ENCODE measurements around the gene GINS2.
A peak's percentile ranks its signal among the peaks of the same experiment; 100 is the strongest.

Gene GINS2

DNA sequence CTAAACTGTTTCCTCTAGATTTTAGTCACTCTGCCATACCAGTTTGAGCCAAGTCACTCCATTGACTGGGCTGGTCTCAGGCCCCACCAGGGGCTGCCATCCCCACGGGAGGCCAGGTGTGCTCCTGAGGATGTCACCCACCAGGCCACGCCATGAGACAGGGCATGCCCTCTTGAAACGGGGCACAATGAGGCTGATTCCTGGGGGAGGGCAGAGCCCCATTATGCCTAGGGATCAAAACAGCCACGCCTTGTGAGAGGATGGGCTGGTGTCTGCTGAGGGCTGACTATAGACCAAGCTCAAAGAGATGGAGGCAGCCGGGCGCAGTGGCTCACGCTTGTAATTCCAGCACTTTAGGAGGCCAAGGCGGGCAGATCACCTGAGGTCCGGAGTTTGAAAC lies 21.5 kb downstream of the GINS2 start:
- DNase-seq (no peak), ATAC-seq (no peak)

DNA sequence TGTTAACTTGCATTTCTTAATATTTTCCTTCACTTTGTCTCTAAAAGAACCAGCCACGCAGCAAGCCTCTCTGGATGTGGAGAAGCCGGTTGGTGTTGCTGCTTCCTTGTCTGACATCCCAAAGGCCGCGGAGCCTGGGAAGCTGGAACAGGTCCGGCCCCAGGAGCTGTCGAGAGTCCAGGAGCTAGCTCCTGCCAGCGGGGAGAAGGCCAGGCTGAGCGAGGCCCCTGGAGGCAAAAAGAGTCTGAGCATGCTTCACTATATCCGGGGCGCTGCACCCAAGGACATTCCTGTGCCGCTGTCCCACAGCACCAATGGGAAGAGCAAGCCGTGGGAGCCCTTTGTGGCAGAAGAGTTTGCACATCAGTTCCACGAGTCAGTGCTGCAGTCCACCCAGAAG lies 22.8 kb downstream of the GINS2 start:
- ATAC-seq, result no peak

DNA sequence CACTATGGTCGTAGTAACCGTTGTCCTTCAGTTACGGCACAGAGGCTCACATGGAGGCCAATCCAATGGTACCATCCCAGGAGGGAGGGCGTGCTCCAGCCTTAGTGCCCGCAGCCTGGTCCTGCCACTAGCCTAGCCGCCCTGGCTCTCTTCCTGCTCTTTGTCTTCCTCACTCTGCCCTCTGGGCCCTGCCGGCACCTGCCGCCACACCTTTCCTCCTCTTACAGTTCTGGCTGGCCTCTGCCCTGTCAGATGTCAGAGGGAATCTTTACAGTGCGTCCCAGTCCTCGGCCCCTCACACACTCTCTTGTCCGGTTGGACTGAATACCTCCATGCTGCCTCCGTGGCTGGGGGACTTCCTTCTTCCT lies 23.4 kb downstream of the GINS2 start:
- ATAC-seq, result no peak
- no peak for DNase-seq

More for the DNA sequence above, 22.8 kb downstream of the GINS2 start:
- no peak for DNase-seq

DNA sequence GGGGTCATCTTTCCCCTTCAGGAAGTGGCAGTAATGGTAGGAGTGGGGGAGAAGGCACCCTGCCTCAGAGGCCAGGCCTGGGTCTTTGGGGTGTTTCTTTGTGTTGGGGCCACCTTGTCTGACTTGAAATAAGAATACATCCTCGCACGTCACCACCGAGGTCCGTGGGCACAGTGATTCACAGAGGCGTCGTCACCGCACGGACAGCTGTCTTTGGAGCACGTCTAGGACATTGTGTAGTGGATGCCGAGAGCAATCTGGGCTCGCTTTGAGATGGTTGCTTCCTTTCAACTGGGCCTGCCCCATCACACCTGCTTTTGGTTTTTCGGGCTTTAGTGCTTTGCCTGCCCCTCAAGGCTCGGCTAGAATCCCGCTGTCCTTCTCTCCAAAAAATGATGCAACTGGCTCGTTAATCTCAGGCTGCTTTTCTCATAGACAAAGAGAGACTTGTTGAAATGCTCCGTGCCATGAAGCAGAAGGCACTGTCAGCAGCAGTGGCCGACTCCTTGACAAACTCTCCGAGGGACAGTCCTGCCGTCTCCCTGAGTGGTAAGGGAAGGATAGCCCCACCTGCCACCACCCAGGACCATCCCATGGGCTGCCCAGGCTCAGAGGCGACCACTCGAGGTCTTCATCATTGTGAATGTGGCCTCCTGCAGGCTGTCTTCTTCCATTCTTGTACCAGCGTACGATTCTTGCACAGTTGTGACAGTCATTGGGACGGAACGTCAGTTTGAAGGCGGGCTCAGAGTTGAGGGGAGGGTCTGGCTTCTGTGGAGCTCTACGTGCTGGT lies 24.0 kb downstream of the GINS2 start:
- no peak for ATAC-seq
- DNase-seq, result no peak

DNA sequence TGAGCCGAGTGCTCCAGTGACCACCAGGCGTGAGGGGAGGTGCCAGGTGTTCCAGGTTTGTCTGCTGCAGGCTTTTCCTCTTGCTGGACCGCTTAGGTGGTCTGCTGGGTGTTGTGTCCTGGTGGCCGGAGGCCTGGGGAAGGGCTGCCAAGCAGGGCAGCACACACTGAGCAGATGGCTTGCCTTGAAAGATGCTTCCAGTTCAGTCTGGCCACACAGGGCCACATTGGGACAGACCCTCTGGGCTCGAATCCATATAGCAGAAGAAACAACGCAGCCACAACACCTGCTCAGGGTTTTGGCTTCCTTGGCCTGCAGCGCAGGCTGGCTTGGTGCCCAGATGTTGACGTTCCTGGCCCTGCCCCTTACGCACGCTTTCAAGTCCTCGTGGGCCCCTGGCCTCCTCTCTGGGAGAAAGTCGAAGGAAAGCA lies 24.8 kb downstream of the GINS2 start:
- no peak for ATAC-seq
- no peak for DNase-seq

DNA sequence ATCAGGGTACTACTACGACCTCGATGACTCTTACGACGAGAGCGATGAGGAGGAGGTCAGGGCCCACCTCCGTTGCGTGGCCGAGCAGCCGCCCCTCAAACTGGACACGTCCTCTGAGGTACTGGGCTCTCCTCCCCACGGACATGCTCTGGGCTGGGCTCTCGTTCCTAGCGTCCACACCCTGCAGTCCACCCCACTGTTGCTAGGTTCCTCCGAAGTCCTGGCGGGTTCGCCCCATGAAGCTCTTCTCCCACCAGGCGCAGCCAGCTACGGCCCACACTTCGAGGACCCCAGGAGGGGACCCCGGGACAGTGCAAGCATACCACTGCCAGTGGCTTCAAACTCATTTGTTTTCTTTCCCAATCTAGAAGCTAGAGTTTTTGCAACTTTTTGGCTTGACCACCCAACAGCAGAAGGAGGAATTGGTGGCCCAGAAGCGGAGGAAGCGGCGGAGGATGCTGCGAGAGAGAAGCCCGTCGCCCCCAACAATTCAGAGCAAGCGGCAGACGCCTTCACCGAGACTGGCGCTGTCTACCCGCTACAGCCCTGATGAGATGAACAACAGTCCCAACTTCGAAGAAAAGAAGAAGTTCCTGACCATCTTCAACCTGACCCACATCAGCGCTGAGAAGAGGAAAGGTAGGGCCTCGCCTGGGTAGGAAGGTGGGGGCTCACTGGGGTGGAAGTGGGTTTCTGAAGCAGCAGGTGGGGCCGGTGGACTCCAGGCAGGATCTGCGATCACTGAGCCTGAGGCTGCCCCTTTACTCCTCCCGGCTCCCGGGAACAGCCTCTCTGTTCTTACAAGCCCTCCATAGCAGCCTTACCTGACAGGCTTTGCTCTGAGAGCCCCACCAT lies 25.6 kb downstream of the GINS2 start:
- DNase-seq (no peak), ATAC-seq (no peak)

DNA sequence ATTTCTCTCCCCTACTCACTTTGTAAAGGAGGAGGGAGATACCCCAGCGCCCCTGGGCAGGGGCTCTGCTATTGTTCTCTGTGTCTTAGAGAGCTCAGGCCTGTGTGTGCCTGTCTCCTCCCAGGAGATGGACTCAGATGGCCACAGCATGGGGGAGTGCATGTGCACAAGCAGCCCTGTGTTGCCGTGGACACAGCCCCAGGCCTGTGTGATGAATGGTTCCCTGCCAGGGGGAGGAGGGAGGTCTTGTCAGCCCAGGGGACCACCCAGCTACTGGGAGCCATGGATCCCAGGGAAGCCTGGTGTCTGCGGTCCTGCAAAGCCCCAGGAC lies 26.3 kb downstream of the GINS2 start:
- ATAC-seq (no peak), DNase-seq (no peak)

DNA sequence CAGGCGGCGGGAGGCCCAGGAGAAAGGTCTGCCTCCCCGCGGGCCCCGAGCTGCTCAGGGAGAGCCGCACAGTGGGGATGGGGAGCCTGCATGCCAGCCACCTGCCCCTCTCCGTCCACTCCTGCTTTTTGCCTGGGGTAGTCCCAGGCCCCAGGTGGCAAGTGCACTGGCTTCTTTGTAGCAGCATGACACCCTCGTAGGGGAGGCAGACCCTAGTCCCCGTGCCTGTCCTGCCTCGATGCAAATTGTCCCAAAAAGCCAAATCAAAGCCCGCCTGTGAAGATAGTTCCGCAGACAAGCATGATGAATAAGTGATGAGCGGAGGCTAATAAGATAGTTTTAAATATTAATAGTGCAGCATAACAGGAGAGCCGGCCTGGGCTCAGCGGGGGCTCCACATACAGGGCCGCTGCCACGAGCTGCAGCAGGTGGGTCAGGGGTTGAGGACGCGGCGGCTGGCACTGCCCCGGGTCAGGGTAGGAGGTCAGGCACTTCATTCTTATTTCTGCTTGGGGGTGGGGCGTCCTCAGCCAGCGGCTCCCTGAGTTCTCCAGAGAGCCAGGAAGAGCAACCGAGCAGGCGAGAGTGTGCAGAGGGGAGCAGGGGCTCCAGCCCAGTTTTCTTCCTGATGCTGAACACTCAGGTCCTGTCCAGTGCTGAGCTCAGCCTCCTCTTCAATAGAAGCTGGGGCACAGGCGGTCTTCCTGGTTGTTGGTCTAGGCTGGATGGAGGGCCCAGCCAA lies 26.8 kb downstream of the GINS2 start:
- ATAC-seq (no peak), DNase-seq (no peak)

DNA sequence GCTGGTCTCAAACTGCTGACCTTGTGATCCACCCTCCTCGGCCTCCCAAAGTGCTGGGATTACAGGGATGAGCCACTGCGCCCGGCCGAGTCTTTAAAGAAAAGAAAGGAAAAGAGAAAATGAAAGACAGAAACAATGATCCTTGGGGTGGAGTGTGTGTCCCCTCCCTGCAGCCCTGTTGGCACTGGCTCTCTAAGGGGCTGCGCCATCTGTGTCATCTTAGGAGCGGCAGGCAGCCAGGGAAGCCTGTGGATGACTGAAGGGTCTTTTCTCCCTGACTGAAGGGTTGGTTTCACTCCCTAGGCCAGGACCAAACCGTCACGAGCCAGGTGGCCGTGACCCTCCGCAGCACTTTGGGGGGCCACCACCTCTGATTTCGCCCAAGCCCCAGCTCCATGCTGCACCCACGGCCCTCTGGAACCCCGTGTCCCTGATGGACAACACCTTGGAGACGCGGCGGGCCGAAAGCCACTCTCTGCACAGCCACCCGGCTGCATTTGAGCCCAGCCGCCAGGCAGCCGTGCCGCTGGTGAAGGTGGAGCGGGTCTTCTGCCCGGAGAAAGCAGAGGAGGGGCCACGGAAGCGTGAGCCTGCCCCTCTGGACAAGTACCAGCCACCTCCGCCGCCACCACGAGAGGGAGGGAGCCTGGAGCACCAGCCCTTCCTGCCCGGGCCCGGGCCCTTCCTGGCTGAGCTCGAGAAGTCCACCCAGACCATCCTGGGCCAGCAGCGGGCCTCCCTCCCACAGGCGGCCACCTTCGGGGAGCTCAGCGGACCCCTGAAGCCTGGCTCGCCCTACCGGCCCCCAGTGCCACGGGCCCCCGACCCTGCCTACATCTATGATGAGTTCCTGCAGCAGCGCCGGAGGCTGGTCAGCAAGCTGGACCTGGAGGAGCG lies 27.7 kb downstream of the GINS2 start:
- DNase-seq, result no peak
- ATAC-seq, result no peak

DNA sequence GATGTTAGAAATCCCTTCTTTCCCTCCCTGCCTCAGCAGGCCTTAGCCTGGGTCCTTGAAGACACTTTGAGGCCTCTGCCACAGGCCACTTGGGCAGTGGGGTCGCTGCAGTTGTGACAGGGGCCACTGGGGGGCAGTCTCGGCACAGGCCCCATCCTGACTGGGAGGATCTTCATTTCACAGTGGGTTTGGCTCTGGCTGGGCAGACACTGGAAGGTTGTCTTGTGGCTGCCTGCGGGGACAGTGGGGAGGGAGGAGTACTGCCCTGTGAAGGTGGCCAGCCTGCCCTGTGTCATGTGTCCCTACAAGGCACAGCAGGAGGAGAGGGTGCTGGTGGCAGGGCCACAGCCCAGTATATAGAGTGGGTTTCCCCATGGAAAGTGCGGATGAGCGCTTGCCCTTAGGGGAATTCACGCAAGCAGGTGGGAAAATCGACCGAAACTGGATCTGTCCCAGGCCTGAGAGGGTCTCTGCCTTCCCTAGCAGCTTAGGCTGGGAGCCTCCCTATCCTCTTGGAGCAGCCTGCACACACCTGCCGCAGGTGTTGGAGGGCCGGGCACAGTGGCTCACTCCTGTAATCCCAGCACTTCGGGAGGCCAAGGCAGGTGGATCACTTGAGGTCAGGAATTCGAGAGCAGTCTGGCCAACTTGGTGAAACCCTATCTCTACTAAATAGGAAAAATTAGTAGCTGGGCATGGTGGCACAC lies 28.8 kb downstream of the GINS2 start:
- peak; percentile 69 for ATAC-seq
- DNase-seq, result peak; percentile 80

DNA sequence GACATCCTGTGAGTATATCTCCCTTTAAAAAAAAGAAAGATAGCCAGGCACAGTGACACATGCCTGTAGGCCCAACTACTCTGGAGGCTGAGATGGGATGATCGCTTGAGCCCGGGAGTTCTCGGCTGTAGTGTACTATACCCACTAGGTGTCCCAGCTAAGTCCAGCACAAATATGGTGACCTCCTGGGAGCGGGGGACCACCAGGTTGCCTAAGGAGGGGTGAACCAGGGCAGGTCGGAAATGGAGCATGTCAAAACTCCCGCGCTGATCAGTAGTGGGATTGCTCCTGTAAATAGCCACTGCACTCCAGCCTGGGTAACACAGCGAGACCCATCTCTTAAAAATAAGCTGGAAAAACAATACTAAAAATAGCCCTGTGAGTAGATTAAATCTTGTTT lies 29.4 kb downstream of the GINS2 start:
- ATAC-seq (no peak), DNase-seq (no peak)

DNA sequence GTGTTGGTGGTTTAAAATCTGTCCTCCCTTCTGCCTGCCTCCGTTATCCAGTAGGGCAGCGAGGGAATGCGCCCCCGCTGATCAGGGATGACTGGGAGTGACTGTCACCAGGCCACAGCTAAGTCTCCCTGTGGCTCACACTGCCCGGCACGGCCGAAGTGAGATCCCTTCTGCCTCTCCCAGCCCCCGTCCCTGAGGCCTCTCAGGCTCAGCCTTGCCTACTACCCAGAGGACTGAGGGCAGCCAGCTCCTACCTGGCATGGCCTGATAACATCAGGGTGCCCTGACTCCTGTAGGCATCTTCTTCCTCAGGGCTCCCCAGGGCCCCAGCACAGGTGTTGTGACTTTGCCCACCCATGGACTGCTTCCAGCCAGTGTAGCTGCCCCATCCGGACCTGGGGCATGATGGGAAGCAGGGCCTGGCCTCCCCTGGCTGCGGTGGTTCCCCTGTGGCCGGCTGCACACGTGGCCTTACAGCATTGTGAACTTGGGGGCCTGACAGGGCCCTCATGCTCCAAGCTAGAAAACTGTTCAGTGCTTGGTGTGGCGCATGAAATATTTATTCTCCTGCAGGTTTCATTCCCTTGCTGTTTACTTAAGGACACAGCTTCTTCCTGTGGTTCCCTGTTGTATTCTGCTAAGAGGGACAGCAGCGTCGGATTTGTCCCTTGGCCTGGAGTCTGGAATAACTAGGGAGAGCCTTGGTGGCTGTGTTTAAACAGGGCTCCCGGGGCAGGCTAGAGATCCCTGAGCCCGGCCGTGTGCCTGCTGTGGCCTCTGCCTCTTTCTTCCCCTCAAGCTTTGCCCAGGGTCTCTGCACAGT lies 30.0 kb downstream of the GINS2 start:
- ATAC-seq, result no peak
- no peak for DNase-seq

DNA sequence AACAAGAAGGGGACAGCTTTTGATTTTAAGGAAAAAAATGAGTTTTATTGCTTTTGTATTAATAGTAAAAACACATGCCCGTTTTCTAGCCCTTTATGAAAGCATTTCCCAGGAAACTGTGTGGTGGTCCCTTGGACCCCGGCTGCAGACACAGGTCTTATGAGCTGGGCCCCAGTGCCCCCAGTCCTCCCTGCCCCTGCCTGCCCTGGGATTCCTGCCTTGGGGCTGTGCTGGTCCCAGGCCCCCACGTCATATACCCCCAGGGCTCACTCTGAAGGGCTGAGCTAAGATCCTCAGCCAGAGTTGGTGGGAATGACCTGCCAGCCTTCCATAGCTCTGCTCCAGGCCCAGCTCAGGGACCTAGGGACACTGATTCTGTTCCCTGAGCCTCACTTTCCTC lies 30.8 kb downstream of the GINS2 start:
- DNase-seq (no peak), ATAC-seq (no peak)

DNA sequence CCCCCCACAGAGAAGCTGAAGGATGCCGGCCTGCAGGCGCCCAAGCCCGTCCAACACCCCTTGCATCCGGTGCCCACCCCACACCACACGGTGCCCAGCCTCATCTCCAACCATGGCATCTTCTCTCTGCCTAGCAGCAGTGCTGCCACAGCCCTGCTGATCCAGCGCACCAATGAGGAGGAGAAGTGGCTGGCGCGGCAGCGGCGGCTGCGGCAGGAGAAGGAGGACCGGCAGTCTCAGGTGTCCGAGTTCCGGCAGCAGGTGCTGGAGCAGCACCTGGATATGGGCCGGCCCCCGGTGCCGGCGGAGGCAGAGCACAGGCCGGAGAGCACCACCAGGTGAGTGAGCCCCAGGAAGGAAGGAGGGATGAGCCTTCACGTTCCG lies 31.5 kb downstream of the GINS2 start:
- DNase-seq (no peak), ATAC-seq (no peak)

DNA sequence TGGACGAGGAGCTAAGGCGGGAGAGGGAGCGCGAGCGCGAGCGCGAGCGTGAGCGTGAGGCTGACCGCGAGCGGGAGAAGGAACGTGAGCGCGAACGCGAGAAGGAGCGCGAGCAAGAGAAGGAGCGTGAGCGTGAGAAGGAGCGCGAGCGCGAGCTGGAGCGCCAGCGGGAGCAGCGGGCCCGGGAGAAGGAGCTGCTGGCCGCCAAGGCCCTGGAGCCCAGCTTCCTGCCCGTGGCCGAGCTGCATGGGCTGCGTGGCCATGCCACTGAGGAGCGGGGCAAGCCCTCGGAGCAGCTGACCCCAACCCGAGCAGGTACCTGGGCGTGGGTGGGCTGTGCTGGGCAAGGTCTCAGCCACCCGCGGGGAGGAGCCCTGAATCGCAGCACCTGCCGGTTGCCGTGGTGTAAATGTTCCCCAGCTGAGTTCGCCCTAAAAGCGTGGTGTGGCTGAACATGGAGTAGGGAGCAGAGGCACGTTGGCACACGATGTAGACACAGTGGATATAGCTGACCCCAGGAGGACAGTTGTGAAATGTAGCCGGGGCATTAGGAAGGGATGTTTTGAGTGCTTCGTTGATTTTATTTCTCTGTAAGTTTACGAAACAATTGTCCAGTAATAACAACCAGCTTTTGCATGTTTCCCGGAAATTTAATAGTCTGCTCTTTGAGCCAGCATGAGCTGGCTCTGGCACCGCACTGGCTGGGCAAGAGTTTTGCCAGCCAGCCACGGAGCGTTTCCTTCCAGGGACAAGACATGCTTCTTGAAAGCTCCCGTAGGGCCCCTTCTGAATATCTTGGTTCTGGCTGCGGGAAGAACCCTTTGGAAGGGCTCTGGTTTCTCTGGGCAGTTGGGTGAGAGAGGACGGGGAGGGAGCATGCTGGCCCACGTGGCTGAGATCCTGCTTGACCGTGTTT lies 32.1 kb downstream of the GINS2 start:
- ATAC-seq (no peak), DNase-seq (no peak)

DNA sequence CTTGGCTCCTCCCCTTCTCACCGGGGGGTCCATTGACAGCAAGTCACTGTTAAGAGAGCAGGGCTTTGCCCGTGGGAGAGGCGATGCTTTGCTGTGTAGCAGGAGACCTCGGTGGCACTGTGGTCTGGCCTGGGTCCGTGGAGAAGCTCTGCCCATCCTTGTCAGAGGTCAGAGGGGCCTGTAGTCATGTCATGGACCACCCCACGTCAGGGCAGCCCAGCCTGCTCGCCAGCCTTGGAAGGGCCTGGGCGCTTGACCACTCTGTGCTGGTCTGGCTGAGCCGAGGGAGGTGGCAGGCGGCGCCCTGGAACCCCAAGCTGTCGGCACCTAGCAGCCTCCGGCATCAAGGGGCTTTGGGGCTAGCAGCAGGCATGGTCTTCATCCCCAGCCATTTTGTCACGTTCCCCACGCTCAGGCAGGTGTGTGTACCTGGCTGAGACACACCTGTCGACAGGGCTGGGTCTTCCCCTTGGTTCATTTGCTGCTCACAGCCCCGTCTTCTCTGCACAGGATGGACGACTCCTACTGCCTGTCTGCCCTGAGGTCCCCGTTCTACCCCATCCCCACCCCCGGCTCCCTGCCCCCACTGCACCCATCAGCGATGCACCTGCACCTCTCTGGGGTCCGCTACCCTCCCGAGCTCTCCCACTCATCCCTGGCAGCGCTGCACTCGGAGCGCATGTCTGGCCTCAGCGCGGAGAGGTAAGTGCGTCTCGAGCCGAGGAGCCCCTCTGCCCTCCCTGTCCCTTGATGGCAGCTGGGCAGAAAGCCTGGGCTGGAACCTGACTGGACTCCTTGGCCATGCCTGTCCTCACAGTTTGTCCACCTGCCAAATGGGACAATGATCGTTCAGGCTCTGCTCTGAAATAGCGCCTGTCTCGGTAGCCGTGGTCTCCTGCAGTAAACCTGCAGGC lies 33.3 kb downstream of the GINS2 start:
- no peak for DNase-seq
- ATAC-seq, result no peak

DNA sequence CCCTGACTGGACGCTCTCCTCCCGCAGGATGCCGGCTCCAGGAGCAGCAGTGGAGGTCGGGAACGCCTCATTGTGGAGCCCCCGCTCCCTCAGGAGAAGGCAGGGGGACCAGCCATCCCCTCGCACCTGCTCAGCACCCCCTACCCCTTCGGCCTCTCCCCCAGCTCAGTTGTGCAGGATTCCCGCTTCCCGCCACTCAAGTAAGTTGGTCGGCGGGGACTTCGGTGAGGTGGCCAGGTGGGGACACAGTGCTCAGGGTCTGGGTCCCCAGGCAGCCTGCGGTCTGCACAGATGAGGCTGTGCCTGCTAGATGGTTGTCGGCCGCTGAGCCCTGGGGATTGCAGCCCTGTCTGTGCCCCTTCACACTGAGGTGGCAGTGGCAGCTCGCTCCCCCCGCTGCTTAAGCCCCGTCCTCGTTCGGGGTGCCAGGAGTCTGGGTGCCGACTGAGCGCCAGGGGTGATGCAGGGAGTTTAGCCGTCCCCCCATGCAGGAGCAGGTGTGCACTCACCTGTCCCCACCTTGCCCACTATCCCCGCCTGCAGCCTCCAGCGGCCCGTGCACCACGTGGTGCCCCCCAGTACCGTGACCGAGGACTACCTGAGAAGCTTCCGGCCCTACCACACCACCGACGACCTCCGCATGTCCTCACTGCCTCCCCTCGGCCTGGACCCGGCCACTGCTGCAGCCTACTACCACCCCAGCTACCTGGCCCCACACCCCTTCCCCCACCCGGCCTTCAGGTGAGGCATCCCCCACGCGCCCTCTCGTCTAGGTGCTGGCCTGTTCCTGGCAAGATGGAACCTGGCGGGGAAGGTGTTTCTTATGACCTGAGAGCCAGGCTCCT lies 34.3 kb downstream of the GINS2 start:
- ATAC-seq (no peak), DNase-seq (no peak)
